HEK293T (cell line): ENCODE results near the gene MON2.

ENCODE experiments used
- CTCF ChIA-PET: fragments of 350-600 bp; formaldehyde crosslinking; extraction: SDS; loops from one replicate; lab custom pipeline; 2021; ENCODE audit warnings: antibody characterized with exemption, inconsistent platforms; lab: Yijun Ruan, JAX
- POLR2A ChIA-PET: fragments of 350-600 bp; formaldehyde crosslinking; extraction: SDS; loops from one replicate; lab custom pipeline; 2020; ENCODE audit warnings: antibody characterized with exemption, inconsistent platforms; lab: Yijun Ruan, JAX
- DNase-seq: peaks from one replicate; pipeline ENCODE4 v3.0.0; 2012; ENCODE audit warnings: mixed read lengths; ENCODE audit errors: extremely low spot score
- ARNT ChIP-seq: fragments of 450-650 bp; IDR thresholded peaks from 2 replicates; pipeline ENCODE4 v1.6.1; 2017; ENCODE audit warnings: mild to moderate bottlenecking
- BHLHE40 ChIP-seq: fragments of 450-650 bp; IDR thresholded peaks from 2 replicates; pipeline ENCODE4 v1.6.1; 2016; ENCODE audit warnings: mild to moderate bottlenecking, moderate library complexity, borderline replicate concordance
- CTBP1 ChIP-seq: fragments of 450-650 bp; IDR thresholded peaks from 2 replicates; pipeline ENCODE4 v1.6.1; 2016; ENCODE audit warnings: borderline replicate concordance
- ELF4 ChIP-seq: fragments of 450-650 bp; IDR thresholded peaks from 2 replicates; pipeline ENCODE4 v1.6.1; 2017; ENCODE audit warnings: antibody characterized with exemption
- FOXA1 ChIP-seq: fragments of 450-650 bp; IDR thresholded peaks from 2 replicates; pipeline ENCODE4 v1.6.1; 2016; ENCODE audit warnings: mild to moderate bottlenecking
- FOXK2 ChIP-seq: fragments of 450-650 bp; IDR thresholded peaks from 2 replicates; pipeline ENCODE4 v1.6.1; 2016; ENCODE audit warnings: mild to moderate bottlenecking
- FOXM1 ChIP-seq: fragments of 450-650 bp; IDR thresholded peaks from 2 replicates; pipeline ENCODE4 v1.6.1; 2017; ENCODE audit warnings: mild to moderate bottlenecking, borderline replicate concordance
- HDGF ChIP-seq: fragments of 450-650 bp; IDR thresholded peaks from 2 replicates; pipeline ENCODE4 v1.6.1; 2017; ENCODE audit warnings: antibody characterized with exemption, borderline replicate concordance
- L3MBTL2 ChIP-seq: fragments of 450-650 bp; conservative IDR thresholded peaks from 2 replicates; pipeline ENCODE4 v1.6.1; 2016; ENCODE audit warnings: mild to moderate bottlenecking
- LEF1 ChIP-seq: fragments of 450-650 bp; IDR thresholded peaks from 2 replicates; pipeline ENCODE4 v1.6.1; 2017; ENCODE audit warnings: mild to moderate bottlenecking, borderline replicate concordance
- NFRKB ChIP-seq: fragments of 450-650 bp; IDR thresholded peaks from 2 replicates; pipeline ENCODE4 v1.6.1; 2016; ENCODE audit warnings: mild to moderate bottlenecking, moderate library complexity
- SP1 ChIP-seq: fragments of 450-650 bp; IDR thresholded peaks from 2 replicates; pipeline ENCODE4 v1.6.1; 2017
- SUZ12 ChIP-seq: fragments of 450-650 bp; IDR thresholded peaks from 2 replicates; pipeline ENCODE4 v1.6.1; 2016; ENCODE audit warnings: mild to moderate bottlenecking
- TARDBP ChIP-seq: fragments of 450-650 bp; IDR thresholded peaks from 2 replicates; pipeline ENCODE4 v1.6.1; 2016
- ZNF384 ChIP-seq: fragments of 450-650 bp; IDR thresholded peaks from 2 replicates; pipeline ENCODE4 v1.6.1; 2016
- TF ChIP-seq, protein P1 (sequence below): fragments of 450-650 bp; IDR thresholded peaks from 2 replicates; pipeline ENCODE4 v1.6.1; 2016

Gene MON2

GRCh38 chr12:62525271-62525670, 58.6 kb downstream of the MON2 start:
- POLR2A ChIA-PET, result no interaction called here
- CTCF ChIA-PET, result no interaction called here
- no peak for DNase-seq
- TF ChIP-seq ZNF384 (no peak), TARDBP (no peak), SP1 (no peak), NFRKB (no peak), L3MBTL2 (no peak), FOXA1 (no peak), ELF4 (no peak), BHLHE40 (no peak), SUZ12 (no peak), HDGF (no peak), CTBP1 (no peak), FOXK2 (no peak), FOXM1 (no peak), ARNT (no peak), LEF1 (no peak)
- TF ChIP-seq, protein P1, sequence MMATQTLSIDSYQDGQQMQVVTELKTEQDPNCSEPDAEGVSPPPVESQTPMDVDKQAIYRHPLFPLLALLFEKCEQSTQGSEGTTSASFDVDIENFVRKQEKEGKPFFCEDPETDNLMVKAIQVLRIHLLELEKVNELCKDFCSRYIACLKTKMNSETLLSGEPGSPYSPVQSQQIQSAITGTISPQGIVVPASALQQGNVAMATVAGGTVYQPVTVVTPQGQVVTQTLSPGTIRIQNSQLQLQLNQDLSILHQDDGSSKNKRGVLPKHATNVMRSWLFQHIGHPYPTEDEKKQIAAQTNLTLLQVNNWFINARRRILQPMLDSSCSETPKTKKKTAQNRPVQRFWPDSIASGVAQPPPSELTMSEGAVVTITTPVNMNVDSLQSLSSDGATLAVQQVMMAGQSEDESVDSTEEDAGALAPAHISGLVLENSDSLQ, result no peak

DNA sequence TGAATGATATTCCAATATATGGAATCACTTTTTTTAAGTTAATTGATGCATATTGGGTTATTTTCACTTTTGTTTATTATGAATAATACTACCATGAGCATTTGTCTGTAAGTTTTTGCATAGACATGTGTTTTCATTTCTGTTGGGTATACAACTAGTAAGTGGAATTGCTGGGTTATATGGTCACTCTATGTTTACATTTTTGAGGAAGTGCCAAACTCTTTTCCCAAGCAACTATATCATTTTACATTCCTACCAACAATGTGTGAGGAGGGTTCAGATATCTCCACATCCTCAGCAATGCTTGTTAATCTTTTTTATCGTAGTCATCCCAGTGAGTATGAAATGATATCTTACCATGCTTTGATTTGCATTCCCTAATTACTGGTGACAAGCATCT, 64.0 kb downstream of the MON2 start:
- DNase-seq, result no peak
- CTCF ChIA-PET, result no interaction called here
- TF ChIP-seq CTBP1 (no peak), LEF1 (no peak), FOXM1 (no peak), FOXA1 (no peak), FOXK2 (no peak), L3MBTL2 (no peak), ZNF384 (no peak), ARNT (no peak), TARDBP (no peak), SUZ12 (no peak)
- TF ChIP-seq, protein P1, result no peak
- POLR2A ChIA-PET, result no interaction called here

DNA sequence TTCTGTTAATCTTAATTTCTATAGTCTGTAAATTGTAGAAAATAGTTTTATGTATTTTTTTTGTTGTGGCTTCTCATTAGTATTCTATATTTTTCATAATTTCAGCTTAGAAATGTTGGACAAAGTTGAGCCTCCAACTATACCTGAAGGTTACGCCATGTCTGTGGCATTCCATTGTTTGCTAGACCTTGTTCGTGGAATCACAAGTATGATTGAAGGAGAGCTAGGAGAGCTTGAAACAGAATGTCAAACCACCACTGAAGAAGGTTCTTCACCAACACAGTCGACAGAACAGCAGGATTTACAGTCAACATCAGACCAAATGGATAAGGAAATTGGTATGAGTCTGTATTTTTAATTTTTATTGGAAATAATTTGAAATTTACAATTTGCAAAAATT, 65.7 kb downstream of the MON2 start:
- POLR2A ChIA-PET, result no interaction called here
- CTCF ChIA-PET, result no interaction called here

DNA sequence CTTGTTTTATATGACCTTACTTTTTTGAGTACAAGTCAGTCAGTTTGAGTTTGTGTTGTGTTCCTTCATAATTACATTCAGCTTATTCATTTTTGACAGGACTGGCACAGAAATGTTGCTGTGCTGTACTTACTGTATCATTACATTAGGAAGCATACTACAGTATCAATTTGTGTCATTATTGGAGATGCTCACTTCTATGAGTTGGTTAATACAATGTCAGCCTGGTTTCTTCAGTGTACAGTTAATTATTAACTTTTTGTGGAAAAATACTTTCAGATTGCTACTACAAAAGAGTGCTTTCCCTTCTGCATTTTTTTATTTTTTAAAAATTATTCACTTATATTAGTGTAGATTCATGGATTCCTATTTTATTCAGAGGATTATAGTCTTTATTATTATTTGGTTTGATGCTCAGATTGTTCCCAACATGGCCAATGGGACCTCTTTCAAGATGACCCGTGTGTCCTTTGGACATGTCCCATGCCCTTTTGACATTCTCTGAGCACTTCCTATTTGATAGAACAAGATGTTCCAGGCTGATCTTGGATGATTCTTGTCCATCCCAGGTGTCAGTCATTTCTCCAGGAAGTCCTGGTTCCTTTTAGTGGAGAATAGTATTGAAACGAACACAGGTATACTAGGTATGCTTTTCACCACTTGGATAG, 66.6 kb downstream of the MON2 start:
- ChIA-PET CTCF (no interaction called here), POLR2A (no interaction called here)
- DNase-seq, result no peak
- TF ChIP-seq SUZ12, result no peak

More for the DNA sequence above, 65.7 kb downstream of the MON2 start:
- DNase-seq, result no peak
- TF ChIP-seq BHLHE40 (no peak), ARNT (no peak), L3MBTL2 (no peak), SUZ12 (no peak), FOXM1 (no peak), FOXK2 (no peak), TARDBP (no peak), HDGF (no peak), SP1 (no peak), CTBP1 (no peak)

DNA sequence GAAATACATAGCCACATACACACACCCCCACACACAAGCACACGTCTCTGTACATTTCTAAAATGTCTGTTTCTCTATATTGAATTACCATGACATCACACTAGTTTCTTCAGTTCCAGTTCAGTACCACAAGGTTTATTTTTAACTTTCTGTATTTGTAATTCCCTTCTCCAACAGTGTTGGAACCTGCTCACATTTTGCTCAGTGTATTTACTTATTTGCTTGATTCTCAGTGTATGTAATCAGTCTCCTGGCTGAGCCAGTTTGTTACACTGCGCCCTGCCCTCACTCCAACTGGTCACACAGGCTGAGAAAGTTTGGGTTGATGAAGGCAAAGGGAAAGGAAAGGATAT, 67.1 kb downstream of the MON2 start:
- ChIA-PET CTCF (no interaction called here), POLR2A (no interaction called here)
- no peak for TF ChIP-seq SP1
- TF ChIP-seq ARNT, result no peak
- TF ChIP-seq, protein P1, result no peak
- no peak for TF ChIP-seq HDGF
- TF ChIP-seq BHLHE40, result no peak
- TF ChIP-seq SUZ12, result no peak
- TF ChIP-seq FOXM1, result no peak
- no peak for TF ChIP-seq ZNF384
- no peak for TF ChIP-seq CTBP1
- no peak for TF ChIP-seq NFRKB
- no peak for TF ChIP-seq FOXK2
- TF ChIP-seq L3MBTL2, result no peak
- no peak for TF ChIP-seq LEF1
- DNase-seq, result no peak

- no peak for DNase-seq
- ChIA-PET POLR2A (no interaction called here), CTCF (no interaction called here)
- TF ChIP-seq ZNF384 (no peak), FOXA1 (no peak), LEF1 (no peak), SUZ12 (no peak)
- TF ChIP-seq, protein P1, result no peak
Measured at GRCh38 chr12:62536546-62536945, 69.9 kb downstream of the MON2 start.

- ChIA-PET CTCF (no interaction called here), POLR2A (no interaction called here)
- TF ChIP-seq ARNT, result no peak
- TF ChIP-seq BHLHE40, result no peak
- TF ChIP-seq, protein P1, result no peak
- no peak for TF ChIP-seq NFRKB
- no peak for TF ChIP-seq SP1
- TF ChIP-seq FOXM1, result no peak
- no peak for DNase-seq
Measured at GRCh38 chr12:62537551-62537950, 70.9 kb downstream of the MON2 start.
